GM23338 (cell line): ENCODE data around the gene SPINK4. TPM values are rescaled to one million over a fixed set of nuclear protein-coding genes. Genes with fewer than 3 reads are reported as not detected.

Source experiments
- ATAC-seq: fragments of 200-7000 bp; cut with Tn5 transposase; 3 replicates; pipeline ENCODE4 v1.9.1; 2020
- DNase-seq: peaks from one replicate; pipeline ENCODE4 v3.0.0-alpha.2; 2015; ENCODE audit warnings: low spot score
- H2AFZ ChIP-seq: fragments of 200-600 bp; sonication (generic); 2 replicates; pipeline ENCODE4 v1.8.0; 2016; ENCODE audit warnings: antibody characterized with exemption, mild to moderate bottlenecking, moderate library complexity
- H3F3A ChIP-seq: fragments of 200-600 bp; sonication (generic); replicated peaks from 2 replicates; pipeline ENCODE4 v1.8.0; 2017; ENCODE audit warnings: antibody characterized with exemption, mixed run types, low read depth
- H3K27ac ChIP-seq: fragments of 200-600 bp; sonication (generic); 2 replicates; pipeline ENCODE4 v1.6.1; 2016; ENCODE audit warnings: low read depth
- H3K27me3 ChIP-seq: fragments of 200-600 bp; sonication (generic); 2 replicates; pipeline ENCODE4 v1.8.0; 2016; ENCODE audit warnings: mild to moderate bottlenecking, mixed run types, moderate library complexity; ENCODE audit not compliant: insufficient read depth
- H3K36me3 ChIP-seq: fragments of 200-600 bp; sonication (generic); 2 replicates; pipeline ENCODE4 v1.8.0; 2016; ENCODE audit warnings: mild to moderate bottlenecking; ENCODE audit not compliant: insufficient read depth
- H3K4me1 ChIP-seq: fragments of 200-600 bp; sonication (generic); 2 replicates; pipeline ENCODE4 v1.8.0; 2016; ENCODE audit warnings: mild to moderate bottlenecking, moderate library complexity; ENCODE audit not compliant: insufficient read depth
- H3K4me2 ChIP-seq: fragments of 200-600 bp; sonication (generic); 2 replicates; pipeline ENCODE4 v1.7.1; 2017; ENCODE audit warnings: mixed run types
- H3K4me3 ChIP-seq: fragments of 200-600 bp; sonication (generic); 2 replicates; pipeline ENCODE4 v1.6.1; 2016; ENCODE audit warnings: mixed run types
- H3K79me2 ChIP-seq: fragments of 200-600 bp; sonication (generic); replicated peaks from 2 replicates; pipeline ENCODE4 v1.8.0; 2017; ENCODE audit warnings: mild to moderate bottlenecking; ENCODE audit not compliant: insufficient read depth
- H3K9me2 ChIP-seq: fragments of 200-600 bp; sonication (generic); 2 replicates; pipeline ENCODE4 v1.8.0; 2017; ENCODE audit not compliant: insufficient read depth
- H4K20me1 ChIP-seq: fragments of 200-600 bp; sonication (generic); replicated peaks from 2 replicates; pipeline ENCODE4 v1.8.0; 2017; ENCODE audit warnings: mild to moderate bottlenecking; ENCODE audit not compliant: insufficient read depth
- H3K27ac Mint-ChIP-seq: 2 replicates; pipeline ENCODE4 v1.8.0; 2020; ENCODE audit warnings: inconsistent platforms, mild to moderate bottlenecking, moderate library complexity, mixed read lengths
- H3K27me3 Mint-ChIP-seq: 3 replicates; pipeline ENCODE4 v1.8.0; 2022; ENCODE audit warnings: low read depth, mild to moderate bottlenecking, moderate library complexity, mixed read lengths, inconsistent platforms; ENCODE audit not compliant: insufficient read depth, poor library complexity
- H3K36me3 Mint-ChIP-seq: 3 replicates; pipeline ENCODE4 v1.8.0; 2021; ENCODE audit warnings: low read depth, mild to moderate bottlenecking, inconsistent platforms, moderate library complexity, mixed read lengths
- H3K4me1 Mint-ChIP-seq: 3 replicates; pipeline ENCODE4 v1.8.0; 2020; ENCODE audit warnings: mild to moderate bottlenecking, inconsistent platforms, mixed read lengths
- H3K4me3 Mint-ChIP-seq: 3 replicates; pipeline ENCODE4 v1.8.0; 2021; ENCODE audit warnings: moderate library complexity, mild to moderate bottlenecking, inconsistent platforms, mixed read lengths
- H3K9me3 Mint-ChIP-seq: 3 replicates; pipeline ENCODE4 v1.8.0; 2020; ENCODE audit warnings: moderate library complexity, mild to moderate bottlenecking, inconsistent platforms, mixed read lengths
- CREB1 ChIP-seq: fragments of 250-450 bp; sonication (Bioruptor Pico); IDR thresholded peaks from 2 replicates; pipeline ENCODE4 v1.5.0; 2020; ENCODE audit warnings: low read depth, mild to moderate bottlenecking, moderate library complexity
- EZH2 ChIP-seq: fragments of 200-600 bp; sonication (generic); IDR thresholded peaks from one replicate; pipeline ENCODE4 v1.8.0; 2017; ENCODE audit warnings: antibody characterized with exemption, mild to moderate bottlenecking, low read depth; ENCODE audit not compliant: unreplicated experiment
- EZH2phosphoT487 ChIP-seq: fragments of 200-600 bp; sonication (generic); IDR thresholded peaks from one replicate; pipeline ENCODE4 v1.8.1; 2018; ENCODE audit warnings: antibody characterized with exemption; ENCODE audit not compliant: unreplicated experiment
- JUNB ChIP-seq: IDR thresholded peaks from one replicate; pipeline ENCODE4 v1.6.1; 2016; ENCODE audit warnings: antibody characterized with exemption; ENCODE audit not compliant: unreplicated experiment
- NANOG ChIP-seq: IDR thresholded peaks from 2 replicates; pipeline ENCODE4 v1.6.1; 2016; ENCODE audit warnings: antibody characterized with exemption, borderline replicate concordance
- POLR2AphosphoS5 ChIP-seq: IDR thresholded peaks from 2 replicates; pipeline ENCODE4 v1.6.1; 2016; ENCODE audit warnings: antibody characterized with exemption, low read depth
- STAT1 ChIP-seq: IDR thresholded peaks from one replicate; pipeline ENCODE4 v1.6.1; 2016; ENCODE audit warnings: antibody characterized with exemption; ENCODE audit not compliant: unreplicated experiment
- ZNF114 ChIP-seq: fragments of 250-450 bp; sonication (Bioruptor Pico); IDR thresholded peaks from 2 replicates; pipeline ENCODE4 v1.5.0; 2020; ENCODE audit warnings: mild to moderate bottlenecking, moderate library complexity
- ZNF331 ChIP-seq: fragments of 250-450 bp; sonication (Bioruptor Pico); IDR thresholded peaks from 2 replicates; pipeline ENCODE4 v1.5.0; 2020; ENCODE audit warnings: low read depth, mild to moderate bottlenecking, moderate library complexity
- polyA plus RNA-seq: library from polyadenylated mRNA; unstranded; fragments of >200 nt; fragmentation: Nextera tagmentation; extraction: Ambion mirVana; gene quantifications from 2 replicates; pipeline ENCODE4 v1.2.1, GENCODE V29; 2016
- total RNA-seq: library from RNA; depleted of rRNA; stranded (reverse); fragments of >200 nt; shearing (Covaris generic); gene quantifications from 2 replicates; pipeline ENCODE4 v1.2.3, GENCODE V29; 2014
- TF ChIP-seq, protein P1 (sequence below): fragments of 250-450 bp; sonication (Bioruptor Pico); IDR thresholded peaks from 2 replicates; pipeline ENCODE4 v1.5.0; 2020; ENCODE audit warnings: mild to moderate bottlenecking, moderate library complexity
- TF ChIP-seq, protein P2 (sequence below), 2 experiments: fragments of 200-600 bp in 1 of 2; sonication (generic) in 1 of 2; conservative IDR thresholded peaks; 2 replicates each; pipeline versions ENCODE4 v1.5.1 to v1.6.1; 2016 to 2017; ENCODE audit warnings: antibody characterized with exemption in 2 of 2, low read depth in 2 of 2, mild to moderate bottlenecking in 2 of 2, moderate library complexity in 1 of 2
- TF ChIP-seq, protein P3 (sequence below): IDR thresholded peaks from 2 replicates; pipeline ENCODE4 v1.6.1; 2016; ENCODE audit warnings: antibody characterized with exemption
- TF ChIP-seq, protein P4 (sequence below): IDR thresholded peaks from one replicate; pipeline ENCODE4 v1.6.1; 2018; ENCODE audit warnings: antibody characterized with exemption; ENCODE audit not compliant: unreplicated experiment

SPINK4 gene
- total and polyA plus RNA-seq, 2 experiments from 2014 or later: not detected

DNA sequence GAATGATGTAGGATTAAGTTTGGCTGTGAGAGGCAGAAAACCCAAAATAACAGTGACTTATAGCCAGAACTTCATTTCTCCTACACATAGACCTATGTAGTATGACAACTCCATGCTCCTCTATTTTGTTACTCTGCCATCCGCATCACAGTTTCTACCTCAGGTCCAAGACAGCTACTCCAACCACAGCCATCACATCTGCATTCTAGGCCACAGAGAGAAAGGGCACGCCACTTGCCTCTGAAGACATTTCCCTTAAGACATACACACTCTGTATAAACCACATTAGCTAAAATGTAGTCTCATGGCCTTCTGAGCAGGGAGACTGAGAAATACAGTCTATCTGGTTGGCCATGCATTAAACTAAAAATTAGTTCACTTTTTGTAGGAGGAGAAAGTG, 10.0 kb downstream of the SPINK4 start:
- no peak for DNase-seq
- H2AFZ ChIP-seq: no peak overlapping the region
- H3K4me3 ChIP-seq: no peak overlapping the region
- Mint-ChIP-seq H3K4me3 (no peak overlapping the region), H3K27ac (no peak overlapping the region), H3K27me3 (peaks cover 11% of the 10 kb centered on the region), H3K36me3 (peaks cover 23% of the 10 kb centered on the region), H3K9me3 (no peaks in the 10 kb centered on the region), H3K4me1 (no peaks in the 10 kb centered on the region)
- ATAC-seq: no peak
- H3F3A ChIP-seq: no peaks in the 10 kb centered on the region
- no peaks in the 10 kb centered on the region for H3K4me1 ChIP-seq
- H3K79me2 ChIP-seq: no peaks in the 10 kb centered on the region
- no peaks in the 10 kb centered on the region for H3K27me3 ChIP-seq
- TF ChIP-seq CREB1 (CRISPR knock-in tag): no peak
- TF ChIP-seq EZH2: no peak
- TF ChIP-seq JUNB: no peak
- no peak for TF ChIP-seq STAT1
- TF ChIP-seq, protein P1, sequence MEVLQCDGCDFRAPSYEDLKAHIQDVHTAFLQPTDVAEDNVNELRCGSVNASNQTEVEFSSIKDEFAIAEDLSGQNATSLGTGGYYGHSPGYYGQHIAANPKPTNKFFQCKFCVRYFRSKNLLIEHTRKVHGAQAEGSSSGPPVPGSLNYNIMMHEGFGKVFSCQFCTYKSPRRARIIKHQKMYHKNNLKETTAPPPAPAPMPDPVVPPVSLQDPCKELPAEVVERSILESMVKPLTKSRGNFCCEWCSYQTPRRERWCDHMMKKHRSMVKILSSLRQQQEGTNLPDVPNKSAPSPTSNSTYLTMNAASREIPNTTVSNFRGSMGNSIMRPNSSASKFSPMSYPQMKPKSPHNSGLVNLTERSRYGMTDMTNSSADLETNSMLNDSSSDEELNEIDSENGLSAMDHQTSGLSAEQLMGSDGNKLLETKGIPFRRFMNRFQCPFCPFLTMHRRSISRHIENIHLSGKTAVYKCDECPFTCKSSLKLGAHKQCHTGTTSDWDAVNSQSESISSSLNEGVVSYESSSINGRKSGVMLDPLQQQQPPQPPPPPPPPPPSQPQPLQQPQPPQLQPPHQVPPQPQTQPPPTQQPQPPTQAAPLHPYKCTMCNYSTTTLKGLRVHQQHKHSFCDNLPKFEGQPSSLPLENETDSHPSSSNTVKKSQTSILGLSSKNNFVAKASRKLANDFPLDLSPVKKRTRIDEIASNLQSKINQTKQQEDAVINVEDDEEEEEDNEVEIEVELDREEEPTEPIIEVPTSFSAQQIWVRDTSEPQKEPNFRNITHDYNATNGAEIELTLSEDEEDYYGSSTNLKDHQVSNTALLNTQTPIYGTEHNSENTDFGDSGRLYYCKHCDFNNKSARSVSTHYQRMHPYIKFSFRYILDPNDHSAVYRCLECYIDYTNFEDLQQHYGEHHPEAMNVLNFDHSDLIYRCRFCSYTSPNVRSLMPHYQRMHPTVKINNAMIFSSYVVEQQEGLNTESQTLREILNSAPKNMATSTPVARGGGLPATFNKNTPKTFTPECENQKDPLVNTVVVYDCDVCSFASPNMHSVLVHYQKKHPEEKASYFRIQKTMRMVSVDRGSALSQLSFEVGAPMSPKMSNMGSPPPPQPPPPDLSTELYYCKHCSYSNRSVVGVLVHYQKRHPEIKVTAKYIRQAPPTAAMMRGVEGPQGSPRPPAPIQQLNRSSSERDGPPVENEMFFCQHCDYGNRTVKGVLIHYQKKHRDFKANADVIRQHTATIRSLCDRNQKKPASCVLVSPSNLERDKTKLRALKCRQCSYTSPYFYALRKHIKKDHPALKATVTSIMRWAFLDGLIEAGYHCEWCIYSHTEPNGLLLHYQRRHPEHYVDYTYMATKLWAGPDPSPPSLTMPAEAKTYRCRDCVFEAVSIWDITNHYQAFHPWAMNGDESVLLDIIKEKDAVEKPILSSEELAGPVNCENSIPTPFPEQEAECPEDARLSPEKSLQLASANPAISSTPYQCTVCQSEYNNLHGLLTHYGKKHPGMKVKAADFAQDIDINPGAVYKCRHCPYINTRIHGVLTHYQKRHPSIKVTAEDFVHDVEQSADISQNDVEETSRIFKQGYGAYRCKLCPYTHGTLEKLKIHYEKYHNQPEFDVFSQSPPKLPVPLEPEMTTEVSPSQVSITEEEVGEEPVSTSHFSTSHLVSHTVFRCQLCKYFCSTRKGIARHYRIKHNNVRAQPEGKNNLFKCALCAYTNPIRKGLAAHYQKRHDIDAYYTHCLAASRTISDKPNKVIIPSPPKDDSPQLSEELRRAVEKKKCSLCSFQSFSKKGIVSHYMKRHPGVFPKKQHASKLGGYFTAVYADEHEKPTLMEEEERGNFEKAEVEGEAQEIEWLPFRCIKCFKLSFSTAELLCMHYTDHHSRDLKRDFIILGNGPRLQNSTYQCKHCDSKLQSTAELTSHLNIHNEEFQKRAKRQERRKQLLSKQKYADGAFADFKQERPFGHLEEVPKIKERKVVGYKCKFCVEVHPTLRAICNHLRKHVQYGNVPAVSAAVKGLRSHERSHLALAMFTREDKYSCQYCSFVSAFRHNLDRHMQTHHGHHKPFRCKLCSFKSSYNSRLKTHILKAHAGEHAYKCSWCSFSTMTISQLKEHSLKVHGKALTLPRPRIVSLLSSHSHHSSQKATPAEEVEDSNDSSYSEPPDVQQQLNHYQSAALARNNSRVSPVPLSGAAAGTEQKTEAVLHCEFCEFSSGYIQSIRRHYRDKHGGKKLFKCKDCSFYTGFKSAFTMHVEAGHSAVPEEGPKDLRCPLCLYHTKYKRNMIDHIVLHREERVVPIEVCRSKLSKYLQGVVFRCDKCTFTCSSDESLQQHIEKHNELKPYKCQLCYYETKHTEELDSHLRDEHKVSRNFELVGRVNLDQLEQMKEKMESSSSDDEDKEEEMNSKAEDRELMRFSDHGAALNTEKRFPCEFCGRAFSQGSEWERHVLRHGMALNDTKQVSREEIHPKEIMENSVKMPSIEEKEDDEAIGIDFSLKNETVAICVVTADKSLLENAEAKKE (CRISPR knock-in tag): no peak
- no peak for TF ChIP-seq ZNF114 (CRISPR knock-in tag)
- no peak for TF ChIP-seq POLR2AphosphoS5
- TF ChIP-seq, protein P2, sequence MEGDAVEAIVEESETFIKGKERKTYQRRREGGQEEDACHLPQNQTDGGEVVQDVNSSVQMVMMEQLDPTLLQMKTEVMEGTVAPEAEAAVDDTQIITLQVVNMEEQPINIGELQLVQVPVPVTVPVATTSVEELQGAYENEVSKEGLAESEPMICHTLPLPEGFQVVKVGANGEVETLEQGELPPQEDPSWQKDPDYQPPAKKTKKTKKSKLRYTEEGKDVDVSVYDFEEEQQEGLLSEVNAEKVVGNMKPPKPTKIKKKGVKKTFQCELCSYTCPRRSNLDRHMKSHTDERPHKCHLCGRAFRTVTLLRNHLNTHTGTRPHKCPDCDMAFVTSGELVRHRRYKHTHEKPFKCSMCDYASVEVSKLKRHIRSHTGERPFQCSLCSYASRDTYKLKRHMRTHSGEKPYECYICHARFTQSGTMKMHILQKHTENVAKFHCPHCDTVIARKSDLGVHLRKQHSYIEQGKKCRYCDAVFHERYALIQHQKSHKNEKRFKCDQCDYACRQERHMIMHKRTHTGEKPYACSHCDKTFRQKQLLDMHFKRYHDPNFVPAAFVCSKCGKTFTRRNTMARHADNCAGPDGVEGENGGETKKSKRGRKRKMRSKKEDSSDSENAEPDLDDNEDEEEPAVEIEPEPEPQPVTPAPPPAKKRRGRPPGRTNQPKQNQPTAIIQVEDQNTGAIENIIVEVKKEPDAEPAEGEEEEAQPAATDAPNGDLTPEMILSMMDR (conservative IDR thresholded peaks at IDR 0.05; ENCODE audit: low read depth in 2 of 2): no peak
- TF ChIP-seq NANOG: no peak
- TF ChIP-seq EZH2phosphoT487: no peak
- TF ChIP-seq, protein P3, sequence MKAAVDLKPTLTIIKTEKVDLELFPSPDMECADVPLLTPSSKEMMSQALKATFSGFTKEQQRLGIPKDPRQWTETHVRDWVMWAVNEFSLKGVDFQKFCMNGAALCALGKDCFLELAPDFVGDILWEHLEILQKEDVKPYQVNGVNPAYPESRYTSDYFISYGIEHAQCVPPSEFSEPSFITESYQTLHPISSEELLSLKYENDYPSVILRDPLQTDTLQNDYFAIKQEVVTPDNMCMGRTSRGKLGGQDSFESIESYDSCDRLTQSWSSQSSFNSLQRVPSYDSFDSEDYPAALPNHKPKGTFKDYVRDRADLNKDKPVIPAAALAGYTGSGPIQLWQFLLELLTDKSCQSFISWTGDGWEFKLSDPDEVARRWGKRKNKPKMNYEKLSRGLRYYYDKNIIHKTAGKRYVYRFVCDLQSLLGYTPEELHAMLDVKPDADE: no peak
- TF ChIP-seq, protein P4, sequence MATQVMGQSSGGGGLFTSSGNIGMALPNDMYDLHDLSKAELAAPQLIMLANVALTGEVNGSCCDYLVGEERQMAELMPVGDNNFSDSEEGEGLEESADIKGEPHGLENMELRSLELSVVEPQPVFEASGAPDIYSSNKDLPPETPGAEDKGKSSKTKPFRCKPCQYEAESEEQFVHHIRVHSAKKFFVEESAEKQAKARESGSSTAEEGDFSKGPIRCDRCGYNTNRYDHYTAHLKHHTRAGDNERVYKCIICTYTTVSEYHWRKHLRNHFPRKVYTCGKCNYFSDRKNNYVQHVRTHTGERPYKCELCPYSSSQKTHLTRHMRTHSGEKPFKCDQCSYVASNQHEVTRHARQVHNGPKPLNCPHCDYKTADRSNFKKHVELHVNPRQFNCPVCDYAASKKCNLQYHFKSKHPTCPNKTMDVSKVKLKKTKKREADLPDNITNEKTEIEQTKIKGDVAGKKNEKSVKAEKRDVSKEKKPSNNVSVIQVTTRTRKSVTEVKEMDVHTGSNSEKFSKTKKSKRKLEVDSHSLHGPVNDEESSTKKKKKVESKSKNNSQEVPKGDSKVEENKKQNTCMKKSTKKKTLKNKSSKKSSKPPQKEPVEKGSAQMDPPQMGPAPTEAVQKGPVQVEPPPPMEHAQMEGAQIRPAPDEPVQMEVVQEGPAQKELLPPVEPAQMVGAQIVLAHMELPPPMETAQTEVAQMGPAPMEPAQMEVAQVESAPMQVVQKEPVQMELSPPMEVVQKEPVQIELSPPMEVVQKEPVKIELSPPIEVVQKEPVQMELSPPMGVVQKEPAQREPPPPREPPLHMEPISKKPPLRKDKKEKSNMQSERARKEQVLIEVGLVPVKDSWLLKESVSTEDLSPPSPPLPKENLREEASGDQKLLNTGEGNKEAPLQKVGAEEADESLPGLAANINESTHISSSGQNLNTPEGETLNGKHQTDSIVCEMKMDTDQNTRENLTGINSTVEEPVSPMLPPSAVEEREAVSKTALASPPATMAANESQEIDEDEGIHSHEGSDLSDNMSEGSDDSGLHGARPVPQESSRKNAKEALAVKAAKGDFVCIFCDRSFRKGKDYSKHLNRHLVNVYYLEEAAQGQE: no peak
- TF ChIP-seq ZNF331 (CRISPR knock-in tag): no peak
- no peaks in the 10 kb centered on the region for H3K9me2 ChIP-seq
- no peaks in the 10 kb centered on the region; the same call in 1 of the 2 replicates for H4K20me1 ChIP-seq
- peaks cover 16% of the 10 kb centered on the region for H3K36me3 ChIP-seq
- no peak overlapping the region for H3K27ac ChIP-seq
- H3K4me2 ChIP-seq: no peak overlapping the region
